Stimulated activated CD4-positive, alpha-beta T cell treated with anti-CD3 and anti-CD28 coated beads, TNF-alpha, amount 100 ng/mL, for 1 hour (primary cell): ENCODE data around the gene GNE.
"Not testable (repeated sequence)": the region's sequence is repeated elsewhere in the genome, so short reads cannot be mapped to it uniquely, and the experiment has no call there.

Experiments
- DNase-seq, 3 donors: peaks; one replicate each; pipeline ENCODE4 v3.0.0-alpha.2; 2020; ENCODE audit warnings: low read depth in 3 of 3, low spot score in 1 of 3

The GNE gene

GRCh38 chr9:36208521-36209253 lies 49.6 kb downstream of the GNE start:
- no peak for DNase-seq

DNA sequence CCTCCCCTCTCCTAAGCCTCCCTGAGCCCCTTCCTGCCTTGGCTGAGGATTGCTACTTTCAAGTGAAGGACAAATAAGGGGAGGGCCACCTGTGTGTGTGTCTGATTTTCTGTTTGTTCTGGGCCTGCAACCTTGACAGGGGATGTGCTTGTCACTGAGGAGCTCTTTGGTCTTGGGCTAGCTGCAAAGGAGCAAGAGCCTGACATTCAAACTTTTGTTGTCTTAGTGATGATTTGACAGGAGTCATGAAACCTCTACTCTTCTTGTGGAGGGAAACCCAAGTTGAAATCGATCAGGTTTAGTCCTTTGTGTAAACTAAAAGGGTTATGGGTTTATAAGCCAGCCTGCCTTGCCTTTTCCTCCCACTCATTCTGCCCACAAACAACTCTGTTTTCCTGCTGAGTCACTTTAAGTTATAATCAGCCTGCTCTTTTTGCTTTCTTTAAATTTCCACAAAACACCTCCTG lies 50.7 kb downstream of the GNE start:
- no peak for DNase-seq

DNA sequence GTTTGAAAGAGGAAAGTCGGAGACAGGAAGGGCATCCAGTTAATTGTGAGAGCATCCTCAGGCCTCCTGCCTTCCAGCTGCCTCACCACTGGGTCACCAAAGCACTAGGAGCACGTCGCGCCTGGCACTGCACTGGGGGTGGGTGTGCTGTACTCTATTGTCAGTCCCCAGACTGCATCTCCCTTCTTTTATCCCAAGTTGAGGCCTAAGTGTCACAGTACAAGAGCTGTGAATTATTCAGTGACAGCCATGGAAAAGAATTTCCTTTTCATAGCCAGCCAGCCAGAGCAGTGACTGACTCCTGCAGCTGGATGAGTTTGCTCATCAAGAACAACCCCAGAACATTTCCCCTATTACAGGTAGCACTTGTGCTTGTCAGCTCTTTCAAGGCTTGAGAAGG lies 51.2 kb downstream of the GNE start:
- DNase-seq = no peak

DNA sequence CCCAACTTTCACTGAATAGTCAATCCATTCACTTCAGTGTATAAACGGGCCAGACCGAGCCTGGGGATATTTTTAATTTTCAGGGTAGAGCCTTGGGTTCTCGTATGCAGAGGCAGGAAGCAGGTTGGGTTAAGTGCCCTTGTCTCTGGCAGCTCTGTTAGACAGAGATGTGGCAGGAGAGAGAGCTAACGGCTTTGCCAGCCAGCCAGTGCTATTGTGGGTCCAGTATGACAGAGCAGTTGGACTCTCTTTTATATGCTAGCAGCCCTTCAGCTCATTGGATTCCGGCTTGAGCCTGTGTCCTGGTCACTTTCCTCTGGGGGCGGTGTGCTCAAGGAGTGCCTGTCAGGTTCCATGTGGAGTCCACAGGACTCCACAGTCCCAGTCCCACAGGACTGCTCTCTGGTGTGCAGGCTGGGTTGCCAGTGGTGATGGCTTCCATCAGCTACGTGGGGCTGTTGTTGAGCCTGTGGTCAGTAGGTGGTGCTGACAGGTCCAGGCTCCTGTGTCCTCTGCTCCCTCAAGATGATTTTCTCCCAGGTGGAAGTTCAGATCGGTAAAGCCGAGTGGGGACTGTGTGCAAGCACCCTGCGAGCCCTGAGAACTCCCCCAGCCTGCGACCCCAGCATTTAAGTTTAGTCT lies 53.2 kb downstream of the GNE start:
- no peak for DNase-seq

GRCh38 chr9:36194326-36195000 lies 63.8 kb downstream of the GNE start:
- no peak for DNase-seq

DNA sequence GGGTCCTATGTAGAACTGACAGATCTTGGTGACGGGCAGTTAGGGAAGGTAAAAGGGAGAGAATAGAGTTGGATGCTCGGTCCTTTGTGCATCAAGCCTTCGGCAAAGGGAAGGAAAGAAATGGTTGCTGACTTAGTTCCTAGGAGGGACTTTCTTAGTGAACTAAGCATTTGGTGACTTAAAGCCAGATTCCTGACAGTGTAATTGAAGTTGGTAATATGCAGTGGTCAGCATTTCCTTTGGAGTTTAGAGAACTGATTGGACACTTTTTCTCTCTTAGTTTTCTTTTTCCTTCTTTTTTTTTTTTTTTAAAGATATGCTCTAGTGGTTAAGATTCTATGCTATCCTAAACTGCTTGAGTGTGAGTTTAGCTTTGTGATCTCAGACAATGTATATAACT lies 65.2 kb downstream of the GNE start:
- DNase-seq = no peak

DNA sequence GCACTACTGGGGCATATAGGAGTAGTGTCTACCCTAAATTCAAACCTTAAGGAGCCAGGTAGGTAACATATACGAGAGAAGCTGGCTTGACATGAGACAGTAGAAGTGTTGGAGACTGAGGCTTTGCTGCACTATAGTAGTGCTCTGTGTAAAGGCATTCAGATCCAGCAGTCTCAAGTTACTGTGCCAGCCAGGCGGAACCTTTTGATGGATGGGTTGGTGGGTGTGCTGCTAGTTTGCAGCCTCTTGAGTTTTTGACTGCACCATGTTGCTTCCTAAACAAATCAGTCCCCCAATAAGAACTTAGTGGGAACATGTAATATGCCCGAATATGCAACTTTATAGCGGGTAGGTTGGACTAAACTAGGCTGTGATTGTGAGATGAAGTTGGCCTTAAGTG lies 66.1 kb downstream of the GNE start:
- DNase-seq = no peak

- no peak for DNase-seq
Measured at GRCh38 chr9:36191686-36192085, 66.6 kb downstream of the GNE start.

DNA sequence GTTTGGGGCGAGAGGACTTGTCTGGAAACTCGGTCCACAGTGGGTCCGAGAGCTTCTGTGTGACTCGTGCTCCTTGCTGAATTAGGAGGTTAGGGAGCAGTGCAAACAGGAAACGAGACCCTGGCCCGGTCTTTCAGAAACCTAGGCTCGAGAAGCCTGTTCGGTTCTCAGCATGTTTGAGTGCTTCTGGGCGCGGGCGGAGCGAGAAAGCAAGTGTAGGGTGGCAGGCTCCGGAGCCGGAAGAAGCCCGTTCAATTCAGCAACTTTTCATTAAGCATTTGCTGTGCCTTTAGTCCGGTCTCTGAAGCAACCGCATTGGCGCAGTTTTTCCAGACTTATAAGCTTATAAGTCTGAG lies 67.0 kb downstream of the GNE start:
- DNase-seq = peak in 2 of 3 donors; percentile 4 to 25

GRCh38 chr9:36190388-36191289 lies 67.6 kb downstream of the GNE start, which contains the start of gene CLTA:
Gene CLTA, plus strand, starts transcription at chr9:36190921. Its CDS starts 136 bp downstream, at chr9:36191057.
- DNase-seq = peak; percentile 79 to 83 (median 82)

GRCh38 chr9:36189976-36190375 lies 68.3 kb downstream of the GNE start:
- DNase-seq = no peak

DNA sequence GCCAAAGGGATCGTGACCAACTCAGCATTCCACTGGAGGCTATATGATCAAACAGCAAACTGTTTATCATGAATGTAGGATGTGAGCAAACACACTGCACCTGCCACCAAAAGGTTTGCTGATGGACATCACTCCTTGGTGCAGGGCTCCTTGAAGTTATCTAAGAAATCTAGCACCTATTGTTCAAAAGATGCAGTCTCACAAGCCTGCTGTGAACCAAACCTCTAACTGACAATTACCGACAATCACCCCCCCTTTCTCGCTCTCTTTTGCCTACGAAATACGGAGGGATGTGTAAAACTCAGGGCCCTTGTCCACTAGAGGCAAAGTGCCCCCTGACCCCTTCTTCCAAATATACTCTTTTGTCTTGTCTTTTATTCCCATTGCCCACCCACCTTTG lies 70.0 kb downstream of the GNE start:
- DNase-seq = no peak

DNA sequence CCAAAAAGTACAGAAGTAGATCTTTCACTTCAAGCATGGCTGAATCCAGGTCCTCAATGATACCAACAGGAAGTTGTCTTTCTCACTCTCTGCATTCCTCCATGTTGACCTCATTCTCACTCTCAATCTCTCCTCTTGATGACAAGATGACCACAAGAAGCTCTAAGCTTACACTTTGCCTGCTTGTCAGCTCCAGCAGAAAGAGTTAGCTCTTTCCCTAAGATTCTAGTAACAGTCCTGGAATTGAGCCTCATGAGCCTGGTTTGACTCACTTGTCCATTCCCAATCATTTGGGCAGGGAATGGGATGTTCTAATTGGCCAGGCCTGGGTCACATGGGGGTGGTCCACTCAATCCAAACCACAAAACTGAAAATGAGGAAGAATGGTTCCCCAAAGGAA lies 70.8 kb downstream of the GNE start:
- DNase-seq = no peak

GRCh38 chr9:36180243-36180642 lies 78.0 kb downstream of the GNE start:
- DNase-seq = not testable (repeated sequence)

- no peak for DNase-seq
Measured at GRCh38 chr9:36177571-36177970, 80.7 kb downstream of the GNE start.

DNA sequence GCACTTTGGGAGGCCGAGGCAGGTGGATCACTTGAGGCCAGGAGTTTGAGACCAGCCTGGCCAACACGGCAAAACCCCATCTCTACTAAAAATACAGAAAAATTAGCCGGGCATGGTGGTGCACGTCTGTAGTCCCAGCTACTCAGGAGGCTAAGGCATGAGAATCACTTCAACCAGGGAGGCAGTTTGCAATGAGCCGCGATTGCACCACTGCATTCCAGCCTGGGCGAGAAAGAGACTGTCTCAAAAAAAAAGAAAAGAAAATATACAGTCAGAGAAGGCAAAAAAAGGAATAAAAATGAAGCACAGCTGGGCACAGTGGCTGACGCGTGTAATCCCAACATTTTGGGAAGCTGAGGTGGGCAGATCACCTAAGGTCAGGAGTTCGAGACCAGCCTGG lies 81.8 kb downstream of the GNE start:
- DNase-seq = not testable (repeated sequence)

GRCh38 chr9:36175209-36175608 lies 83.0 kb downstream of the GNE start:
- not testable (repeated sequence) for DNase-seq

- DNase-seq = no peak
Measured at GRCh38 chr9:36174731-36175130, 83.5 kb downstream of the GNE start.

DNA sequence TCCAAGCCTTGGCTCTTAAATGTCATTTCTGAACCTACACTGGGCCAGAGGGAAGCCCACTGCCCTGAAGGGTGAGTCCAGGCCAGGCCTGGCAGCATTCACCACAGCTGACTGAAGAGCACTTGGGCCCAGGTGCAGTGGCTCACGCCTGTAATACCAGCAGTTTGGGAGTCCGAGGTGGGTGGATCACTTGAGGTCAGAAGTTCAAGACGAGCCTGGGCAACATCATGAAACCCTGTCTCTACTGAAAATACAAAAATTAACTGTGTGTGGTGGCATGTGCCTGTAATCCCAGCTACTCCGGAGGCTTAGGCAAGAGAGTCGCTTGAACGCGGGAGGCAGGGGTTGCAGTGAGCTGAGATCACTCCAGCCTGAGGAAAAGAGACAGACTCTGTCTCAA lies 84.0 kb downstream of the GNE start:
- DNase-seq = no peak

DNA sequence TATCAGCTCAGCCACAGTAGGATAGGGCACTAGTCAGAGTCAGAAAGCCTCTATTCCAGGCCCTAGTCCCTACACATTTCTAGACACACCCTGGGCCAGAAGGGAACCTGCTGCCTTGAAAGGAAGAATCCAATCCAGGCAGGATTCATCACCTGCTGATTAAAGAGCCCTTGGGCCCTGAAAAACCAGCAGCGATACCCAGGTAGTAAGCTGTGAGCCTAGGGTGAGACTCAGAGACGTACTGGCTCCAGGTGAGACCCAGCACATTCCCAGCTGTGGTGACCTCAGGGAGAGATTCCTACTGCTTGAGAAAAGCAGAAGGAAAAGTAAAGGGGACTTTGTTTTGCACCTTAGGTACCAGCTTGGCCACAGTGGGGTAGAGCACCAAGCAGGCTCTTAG lies 84.4 kb downstream of the GNE start:
- DNase-seq = no peak

DNA sequence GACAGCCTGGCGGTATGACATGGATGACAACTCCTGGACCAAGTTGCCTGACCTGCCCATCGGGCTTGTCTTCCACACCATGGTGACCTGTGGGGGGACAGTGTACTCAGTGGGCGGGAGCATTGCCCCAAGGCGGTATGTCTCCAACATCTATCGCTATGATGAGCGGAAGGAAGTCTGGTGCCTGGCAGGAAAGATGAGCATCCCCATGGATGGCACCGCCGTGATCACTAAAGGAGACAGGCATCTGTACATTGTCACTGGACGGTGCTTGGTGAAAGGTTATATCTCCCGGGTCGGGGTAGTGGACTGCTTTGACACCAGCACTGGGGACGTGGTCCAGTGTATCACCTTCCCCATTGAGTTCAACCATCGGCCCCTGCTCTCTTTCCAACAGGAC lies 87.7 kb downstream of the GNE start:
- DNase-seq = no peak
